Spleen (tissue), 11 donors: Measurements from ENCODE around the gene OSBPL10. TPM values are rescaled to one million over a fixed set of nuclear protein-coding genes. Genes with fewer than 3 reads are reported as not detected.

Experiments
- DNase-seq: peaks from one replicate; pipeline ENCODE4 v3.0.0-alpha.2; 2020
- H3K27ac ChIP-seq, 8 donors: fragments of 200-600 bp; sonication (generic) in 7 of 8; 1 replicate in 4 of 8; 2 replicates in 4 of 8; pipeline versions ENCODE4 v1.5.0 to v1.8.0; 2016 to 2021; ENCODE audit warnings: inconsistent platforms in 4 of 8, mild to moderate bottlenecking in 4 of 8, moderate library complexity in 1 of 8
- H3K27me3 ChIP-seq, 7 donors: fragments of 200-600 bp; sonication (generic) in 6 of 7; replicated peaks in 1 of 7; 1 replicate in 4 of 7; 2 replicates in 3 of 7; pipeline versions ENCODE4 v1.5.0 to v1.8.0; 2016 to 2021; ENCODE audit warnings: inconsistent platforms in 3 of 7, mild to moderate bottlenecking in 1 of 7
- H3K36me3 ChIP-seq, 6 donors: fragments of 200-600 bp; sonication (generic) in 5 of 6; 1 replicate in 4 of 6; 2 replicates in 2 of 6; pipeline versions ENCODE4 v1.5.0 to v1.8.0; 2016 to 2021; ENCODE audit warnings: inconsistent platforms in 2 of 6
- H3K4me1 ChIP-seq, 6 donors: fragments of 200-600 bp; sonication (generic) in 5 of 6; 1 replicate in 3 of 6; 2 replicates in 3 of 6; pipeline versions ENCODE4 v1.5.0 to v1.8.0; 2016 to 2021; ENCODE audit warnings: inconsistent platforms in 3 of 6
- H3K4me3 ChIP-seq, 8 donors: fragments of 200-600 bp; sonication (generic) in 7 of 8; 1 replicate in 4 of 8; 2 replicates in 4 of 8; pipeline versions ENCODE4 v1.5.0 to v1.8.0; 2016 to 2021; ENCODE audit warnings: inconsistent platforms in 4 of 8, mild to moderate bottlenecking in 4 of 8, moderate library complexity in 2 of 8
- H3K9me3 ChIP-seq, 8 donors: fragments of 200-600 bp; sonication (generic) in 7 of 8; 1 replicate in 4 of 8; 2 replicates in 4 of 8; pipeline versions ENCODE4 v1.5.0 to v1.8.0; 2016 to 2021; ENCODE audit warnings: inconsistent platforms in 4 of 8
- CTCF ChIP-seq, 11 experiments: fragments of 200-600 bp in 7 of 11; fragments of 450-650 bp in 4 of 11; sonication (generic) in 4 of 11; IDR thresholded peaks in 8 of 11; conservative IDR thresholded peaks in 3 of 11; 1 replicate in 7 of 11; 2 replicates in 4 of 11; pipeline versions ENCODE4 v1.4.0 to v1.8.0; 2016 to 2021; ENCODE audit warnings: antibody characterized with exemption in 11 of 11, inconsistent platforms in 4 of 11, mild to moderate bottlenecking in 1 of 11
- POLR2A ChIP-seq, 3 donors: fragments of 450-650 bp; IDR thresholded peaks; one replicate each; pipeline ENCODE4 v1.5.1; 2017; ENCODE audit warnings: antibody characterized with exemption in 3 of 3, mild to moderate bottlenecking in 1 of 3
- POLR2AphosphoS5 ChIP-seq, 3 donors: sonication (generic); formaldehyde crosslinking; IDR thresholded peaks; one replicate each; pipeline ENCODE4 v1.5.1; 2017; ENCODE audit warnings: antibody characterized with exemption in 3 of 3
- WGBS, 5 donors: extraction: QIAGEN DNeasy Blood & Tissue Kit in 3 of 5; methylation state at CpG; one replicate each; pipeline versions ENCODE4 v1.1.5 to v1.1.7; 2013 to 2018; 5-methylcytosine and 5-hydroxymethylcytosine counted together
- intact Hi-C: fragments of 100-400 bp; cut with DNase I; formaldehyde crosslinking; loops from one replicate; pipeline ENCODE4 v1.15.0; 2023; ENCODE audit warnings: low total_unique reads
- polyA plus RNA-seq, 3 donors: library from polyadenylated mRNA; stranded (reverse); fragments of 200-250 nt; gene quantifications; one replicate each; pipeline ENCODE4 v1.2.1, GENCODE V29; 2013
- total RNA-seq, 7 donors: library from RNA; depleted of rRNA in 3 of 7; stranded (reverse); fragments of >200 nt in 3 of 7; fragmentation: NEBNext Ultra II Directional in 4 of 7; extraction: Animal tissue kit (Norgen Biotek cat#: 25700) in 4 of 7; gene quantifications; one replicate each; pipeline versions ENCODE4 v1.1.0 to v1.2.1, GENCODE V29; 2016 to 2021
- donor health status: healthy with polysubstance abuse.
- donor health status: DM: no; HTN: no; CAD: no; lungs with moderate emphysema.
- donor health status: DM: no; HTN: no; CAD: no.
- donor health status: Bipolar disorder and iron deficiency.
- donor health status: healthy.
- donor health status: DM: no; HTN: no; CAD: no.
- donor health status: DM: yes; HTN: yes; CAD: no.

OSBPL10 gene
- total and polyA plus RNA-seq, 10 donors, result 3.8 to 95.1 (median 56.5) TPM

GRCh38 chr3:31848163-31848818 lies 132.8 kb downstream of the OSBPL10 start:
- TF ChIP-seq POLR2AphosphoS5 (IDR thresholded peaks at IDR 0.05) (no peak), POLR2A (IDR thresholded peaks at IDR 0.05) (no peak), CTCF (IDR thresholded peaks at IDR 0.05 in 8 of 11, conservative IDR thresholded peaks at IDR 0.05 in 3 of 11) (no peak)
- Histone ChIP-seq H3K36me3 (peaks cover 0 to 6% (median 0%) of the 10 kb centered on the region in 6 donors), H3K4me3 (no peak overlapping the region), H3K9me3 (no peaks in the 10 kb centered on the region), H3K27me3 (no peaks in the 10 kb centered on the region), H3K4me1 (peaks cover 0 to 23% (median 9%) of the 10 kb centered on the region in 6 donors), H3K27ac (no peak overlapping the region)
- no peak for DNase-seq
- WGBS, 5 donors, result 85 to 90% (median 88%) methylated on average over 6 of the region's 6 CpGs
- intact Hi-C loops, result no loop called here

GRCh38 chr3:31847760-31848159 lies 133.3 kb downstream of the OSBPL10 start:
- TF ChIP-seq POLR2A (IDR thresholded peaks at IDR 0.05), result no peak
- TF ChIP-seq POLR2AphosphoS5 (IDR thresholded peaks at IDR 0.05), result no peak
- TF ChIP-seq CTCF (IDR thresholded peaks at IDR 0.05 in 8 of 11, conservative IDR thresholded peaks at IDR 0.05 in 3 of 11), result no peak
- peak; percentile 75 for DNase-seq
- Histone ChIP-seq H3K4me3 (no peak overlapping the region), H3K4me1 (peaks cover 0 to 19% (median 8%) of the 10 kb centered on the region in 6 donors), H3K27me3 (no peaks in the 10 kb centered on the region), H3K27ac (no peak overlapping the region), H3K36me3 (peaks cover 0 to 6% (median 0%) of the 10 kb centered on the region in 6 donors), H3K9me3 (no peaks in the 10 kb centered on the region)
- WGBS, 5 donors, result 95 to 98% (median 97%) methylated on average over 4 to 6 of the region's 6 CpGs
- intact Hi-C loops, result no loop called here

GRCh38 chr3:31841515-31841914 lies 139.5 kb downstream of the OSBPL10 start:
- TF ChIP-seq CTCF (IDR thresholded peaks at IDR 0.05 in 8 of 11, conservative IDR thresholded peaks at IDR 0.05 in 3 of 11), result no peak
- TF ChIP-seq POLR2A (IDR thresholded peaks at IDR 0.05), result no peak
- no peak for TF ChIP-seq POLR2AphosphoS5 (IDR thresholded peaks at IDR 0.05)
- no peak for DNase-seq
- intact Hi-C loops, result no loop called here
- no peaks in the 10 kb centered on the region for H3K36me3 ChIP-seq
- peaks cover 0 to 3% (median under 1%) of the 10 kb centered on the region in 6 donors for H3K4me1 ChIP-seq
- no peak overlapping the region for H3K4me3 ChIP-seq
- 77 to 96% (median 82%) methylated on average over 2 of the region's 2 CpGs for WGBS, 5 donors
- H3K27ac ChIP-seq, result no peak overlapping the region
- H3K27me3 ChIP-seq, result no peaks in the 10 kb centered on the region
- no peaks in the 10 kb centered on the region for H3K9me3 ChIP-seq

GRCh38 chr3:31840252-31840651 lies 140.8 kb downstream of the OSBPL10 start:
- WGBS, 5 donors, result 93 to 98% (median 95%) methylated on average over 4 of the region's 4 CpGs
- intact Hi-C loops, result no loop called here
- no peaks in the 10 kb centered on the region for H3K36me3 ChIP-seq
- no peaks in the 10 kb centered on the region for H3K9me3 ChIP-seq
- TF ChIP-seq CTCF (IDR thresholded peaks at IDR 0.05 in 8 of 11, conservative IDR thresholded peaks at IDR 0.05 in 3 of 11) (no peak), POLR2AphosphoS5 (IDR thresholded peaks at IDR 0.05) (no peak), POLR2A (IDR thresholded peaks at IDR 0.05) (no peak)
- H3K4me1 ChIP-seq, result peaks cover 0 to 9% (median 3%) of the 10 kb centered on the region in 6 donors
- no peak for DNase-seq
- H3K4me3 ChIP-seq, result no peak overlapping the region
- H3K27me3 ChIP-seq, result no peaks in the 10 kb centered on the region
- no peak overlapping the region for H3K27ac ChIP-seq
